Measurements from ENCODE around the gene PLEKHH2.

- TF ChIP-seq, protein P1, sequence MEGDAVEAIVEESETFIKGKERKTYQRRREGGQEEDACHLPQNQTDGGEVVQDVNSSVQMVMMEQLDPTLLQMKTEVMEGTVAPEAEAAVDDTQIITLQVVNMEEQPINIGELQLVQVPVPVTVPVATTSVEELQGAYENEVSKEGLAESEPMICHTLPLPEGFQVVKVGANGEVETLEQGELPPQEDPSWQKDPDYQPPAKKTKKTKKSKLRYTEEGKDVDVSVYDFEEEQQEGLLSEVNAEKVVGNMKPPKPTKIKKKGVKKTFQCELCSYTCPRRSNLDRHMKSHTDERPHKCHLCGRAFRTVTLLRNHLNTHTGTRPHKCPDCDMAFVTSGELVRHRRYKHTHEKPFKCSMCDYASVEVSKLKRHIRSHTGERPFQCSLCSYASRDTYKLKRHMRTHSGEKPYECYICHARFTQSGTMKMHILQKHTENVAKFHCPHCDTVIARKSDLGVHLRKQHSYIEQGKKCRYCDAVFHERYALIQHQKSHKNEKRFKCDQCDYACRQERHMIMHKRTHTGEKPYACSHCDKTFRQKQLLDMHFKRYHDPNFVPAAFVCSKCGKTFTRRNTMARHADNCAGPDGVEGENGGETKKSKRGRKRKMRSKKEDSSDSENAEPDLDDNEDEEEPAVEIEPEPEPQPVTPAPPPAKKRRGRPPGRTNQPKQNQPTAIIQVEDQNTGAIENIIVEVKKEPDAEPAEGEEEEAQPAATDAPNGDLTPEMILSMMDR (IDR thresholded peaks at IDR 0.05; ENCODE audit: borderline replicate concordance, extremely low read depth, low read length, poor library complexity, severe bottlenecking): no peak
- TF ChIP-seq EZH2 (IDR thresholded peaks at IDR 0.05; ENCODE audit: borderline replicate concordance, low read depth, low read length, severe bottlenecking): no peak
Measured at GRCh38 chr2:43699761-43700160, 62.7 kb downstream of the PLEKHH2 start.

Data from DND-41 (cell line).